HG03460 (cell line): ENCODE results near the gene LELP1.
"Not testable (repeated sequence)": the region's sequence is repeated elsewhere in the genome, so short reads cannot be mapped to it uniquely, and the experiment has no call there.

ENCODE experiments used
- ATAC-seq: cut with Tn5 transposase; IDR thresholded peaks from one replicate; pipeline ENCODE4 v1.9.1; 2021; ENCODE audit not compliant: unreplicated experiment

Gene LELP1

DNA sequence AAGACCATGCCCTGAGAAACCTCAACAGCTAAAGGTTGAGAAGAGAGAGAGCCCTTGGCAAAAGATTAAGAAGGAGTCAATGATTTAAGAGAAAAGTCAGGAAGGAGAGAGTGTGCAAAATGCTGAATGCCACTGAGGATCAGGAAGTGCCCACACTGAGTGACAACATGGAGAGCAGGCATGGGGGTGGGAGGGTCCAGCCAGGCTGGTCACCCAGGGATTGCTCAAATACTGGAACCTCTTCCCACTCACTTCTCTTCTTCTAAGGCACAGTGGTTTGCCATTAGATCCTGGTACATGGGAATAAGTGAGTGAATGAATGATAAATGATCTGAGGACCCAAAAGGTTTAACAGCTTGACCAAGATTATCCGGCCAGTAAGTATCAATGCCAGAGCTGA, 25.3 kb downstream of the LELP1 start:
- no peak for ATAC-seq

- not testable (repeated sequence) for ATAC-seq
Observed at GRCh38 chr1:153229076-153229829, 26.0 kb downstream of the LELP1 start.

DNA sequence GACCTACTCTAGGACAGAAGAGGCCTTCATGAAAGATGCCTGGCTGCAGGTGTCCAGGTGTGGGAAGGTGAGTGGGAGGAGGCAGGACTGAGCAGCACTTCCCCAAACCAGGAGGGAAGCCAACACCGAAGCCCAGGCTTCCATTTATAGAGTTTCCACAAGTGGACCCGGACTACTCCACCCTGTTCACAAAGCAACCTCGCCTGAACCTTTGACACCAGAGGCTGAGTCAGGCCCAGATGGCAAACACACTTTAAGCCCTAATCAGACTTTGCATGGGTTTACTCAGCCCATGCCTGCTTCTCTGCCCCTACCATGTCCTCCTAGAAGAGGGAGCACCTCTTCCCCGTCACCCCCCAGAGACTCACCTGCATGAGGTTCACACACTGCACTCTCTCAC, 28.1 kb downstream of the LELP1 start:
- ATAC-seq = no peak

- ATAC-seq = no peak
Observed at GRCh38 chr1:153231785-153232184, 28.6 kb downstream of the LELP1 start.

DNA sequence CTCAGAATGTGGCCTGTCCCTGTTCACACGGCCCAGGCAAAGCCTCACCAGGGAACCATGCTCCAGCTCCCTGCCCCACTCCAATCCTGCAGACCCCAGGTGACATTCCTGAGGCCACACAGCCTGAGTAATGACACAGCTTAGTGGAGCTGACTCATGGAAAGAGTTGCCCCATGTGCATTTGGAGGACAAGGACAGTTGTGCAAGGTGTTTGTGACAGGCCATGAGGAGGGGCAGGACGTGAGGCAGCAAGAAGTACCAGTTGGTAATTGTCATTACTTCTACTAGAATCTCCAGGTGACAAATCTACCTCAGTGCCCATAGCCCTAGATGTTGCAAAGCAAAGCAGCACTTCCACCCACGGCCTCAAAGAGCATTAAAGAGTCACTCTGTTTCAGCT, 29.3 kb downstream of the LELP1 start:
- no peak for ATAC-seq

DNA sequence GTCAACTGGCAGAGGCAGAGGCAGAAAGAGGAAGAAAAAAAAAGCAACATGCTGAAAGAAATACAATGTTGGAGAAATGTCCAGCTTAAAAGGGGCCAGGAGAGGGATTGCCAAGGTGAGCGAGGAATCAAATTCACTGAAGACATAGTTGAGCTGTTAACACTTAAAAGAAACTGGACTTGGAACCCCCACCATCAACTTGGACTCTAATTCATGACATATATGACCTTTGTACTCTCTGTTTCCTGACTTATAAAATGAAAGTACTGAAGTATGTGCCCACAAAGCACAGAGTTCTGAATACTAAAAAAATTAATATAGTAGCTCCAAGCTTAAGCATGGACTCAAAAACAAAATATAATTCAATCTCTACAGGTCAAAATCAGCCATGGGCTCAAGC, 30.2 kb downstream of the LELP1 start:
- no peak for ATAC-seq

- no peak for ATAC-seq
Observed at GRCh38 chr1:153238527-153238926, 35.3 kb downstream of the LELP1 start.

- ATAC-seq = no peak
Observed at GRCh38 chr1:153242160-153242559, 38.9 kb downstream of the LELP1 start.

DNA sequence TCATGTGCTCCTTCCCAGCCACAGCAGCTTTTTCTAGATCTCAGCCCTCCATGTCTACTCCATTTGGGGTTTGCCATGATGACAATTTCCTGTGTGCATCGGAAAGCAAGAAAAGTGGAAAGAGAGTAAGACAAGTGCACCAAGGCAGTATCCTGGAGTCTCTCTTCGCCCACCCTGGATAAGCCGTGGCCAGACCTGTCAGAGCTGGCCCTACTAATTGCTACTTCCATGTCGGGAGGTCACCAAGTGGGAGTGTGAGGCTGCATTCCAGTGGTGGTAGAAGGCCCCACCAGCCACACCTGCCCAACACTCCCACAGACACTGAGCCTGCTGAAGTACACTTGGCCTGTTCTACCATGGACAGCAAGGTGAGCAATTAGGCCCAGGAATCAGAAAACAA, 42.2 kb downstream of the LELP1 start:
- ATAC-seq = no peak

DNA sequence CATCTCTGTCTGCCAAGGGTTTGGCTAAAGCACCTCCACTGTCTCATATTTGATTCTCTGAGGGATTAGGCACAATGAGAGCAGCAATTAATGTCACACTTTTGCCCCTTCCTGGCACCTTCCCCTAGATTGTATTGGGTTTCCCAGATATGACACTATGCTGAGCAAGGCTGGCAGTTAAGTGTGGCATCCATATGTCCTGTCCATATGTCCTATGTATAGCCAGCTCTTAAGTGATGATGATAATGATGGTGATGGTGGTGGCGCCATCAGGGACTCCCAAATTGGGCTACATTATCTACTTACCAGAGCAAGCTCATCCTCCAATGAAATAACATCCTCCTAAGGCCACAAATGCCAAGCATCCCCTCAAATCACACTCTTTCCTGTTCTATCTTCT, 42.8 kb downstream of the LELP1 start:
- ATAC-seq = no peak

DNA sequence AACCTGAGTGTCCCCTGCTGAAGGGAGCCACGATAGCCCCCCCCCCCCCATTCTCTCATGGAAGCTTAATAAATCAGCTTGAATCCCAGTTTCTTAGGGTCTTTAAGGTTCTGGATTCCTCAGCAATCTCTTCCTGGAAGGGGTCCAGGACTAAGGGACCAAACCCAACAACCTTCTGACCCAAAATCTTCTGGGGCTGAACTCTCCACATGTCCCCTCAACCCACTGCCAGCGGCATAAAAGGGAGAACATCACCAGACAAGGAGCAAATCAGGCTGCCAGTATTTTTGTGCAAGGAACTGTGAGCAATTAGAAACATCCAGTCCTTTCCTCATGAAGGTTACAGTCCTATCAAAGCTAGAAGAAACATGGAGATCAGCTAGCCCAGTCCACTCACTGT, 43.6 kb downstream of the LELP1 start:
- ATAC-seq = no peak

GRCh38 chr1:153248176-153248879, 45.1 kb downstream of the LELP1 start:
- no peak for ATAC-seq

DNA sequence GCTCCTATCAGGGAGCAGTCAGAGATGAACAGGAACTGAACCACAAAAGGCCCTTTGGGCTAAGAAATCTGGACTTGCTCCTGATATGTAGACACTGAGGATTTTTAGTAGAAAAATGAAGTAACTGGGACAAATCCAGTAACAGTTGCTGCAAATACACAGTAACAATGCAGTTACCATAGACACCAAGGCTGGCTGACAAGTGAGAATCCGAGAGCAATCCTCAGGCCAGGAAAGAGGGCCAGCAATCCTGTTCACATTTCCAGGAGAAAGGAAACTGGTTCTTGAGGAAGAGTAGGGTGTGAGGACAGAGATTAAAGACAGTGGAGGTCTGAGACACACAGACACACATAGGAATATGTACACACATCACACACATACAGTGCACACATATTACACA, 46.9 kb downstream of the LELP1 start:
- no peak for ATAC-seq

DNA sequence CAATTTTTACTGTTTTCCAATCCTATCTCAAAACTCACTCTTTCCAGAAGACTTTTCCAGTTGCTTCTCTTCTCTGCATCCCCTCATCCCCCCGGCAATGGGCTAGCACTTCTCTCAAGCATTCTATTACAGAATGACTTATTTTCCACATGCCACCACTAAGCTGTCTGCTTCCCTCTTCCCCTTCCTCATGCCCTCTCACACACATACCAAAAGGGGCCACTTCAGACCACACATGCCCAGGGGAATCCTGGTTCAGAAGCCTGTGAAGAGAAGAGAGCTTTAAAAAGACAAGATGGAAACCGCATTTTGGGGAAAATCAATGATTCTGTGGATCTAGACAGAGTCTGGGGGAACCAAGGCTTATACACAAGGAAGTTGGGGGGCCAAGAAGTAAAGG, 47.9 kb downstream of the LELP1 start:
- no peak for ATAC-seq

DNA sequence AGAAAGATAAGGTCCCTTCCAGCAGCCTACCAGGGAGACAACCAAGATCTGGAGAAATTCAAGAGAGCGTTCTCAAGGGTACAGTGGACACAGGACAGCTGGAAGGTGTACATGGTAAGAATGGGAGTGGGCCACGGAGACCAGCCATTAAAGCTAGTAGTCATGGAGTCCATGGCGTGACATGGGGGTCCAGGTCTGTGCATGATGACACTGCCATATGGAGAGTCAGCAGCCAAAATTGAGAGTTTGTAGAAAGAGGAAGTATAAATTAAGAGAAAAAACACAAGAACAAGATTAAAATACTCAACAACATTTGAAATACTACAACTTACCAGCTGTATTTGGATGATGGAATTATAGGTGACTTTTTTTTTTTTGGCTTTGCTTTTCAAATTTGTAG, 48.3 kb downstream of the LELP1 start:
- no peak for ATAC-seq

DNA sequence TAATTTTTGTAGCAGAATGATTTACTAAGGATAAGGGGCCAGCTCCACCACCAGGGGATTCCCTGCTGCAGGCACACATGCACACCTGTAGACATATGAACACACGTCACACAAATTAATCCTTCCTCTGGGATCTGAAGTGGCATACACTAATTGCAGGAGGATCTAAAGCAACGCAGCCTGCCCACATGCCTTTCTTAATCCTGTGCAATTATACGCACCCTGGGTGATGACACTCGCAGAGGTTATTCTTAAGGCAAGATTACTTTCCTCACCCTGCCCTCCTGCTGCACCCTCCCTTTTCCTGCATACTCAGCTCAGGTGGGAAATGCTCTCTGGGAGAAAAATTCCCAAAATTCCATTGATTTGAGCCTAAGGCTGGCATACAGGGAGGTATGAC, 48.8 kb downstream of the LELP1 start:
- ATAC-seq = no peak

GRCh38 chr1:153253076-153253475, 49.8 kb downstream of the LELP1 start:
- no peak for ATAC-seq

GRCh38 chr1:153253693-153254092, 50.5 kb downstream of the LELP1 start:
- ATAC-seq = peak; percentile 59
